RPMI7951 (cell line): Measurements from ENCODE around the gene THSD7B. TPM values are rescaled to one million over a fixed set of nuclear protein-coding genes. Genes with fewer than 3 reads are reported as not detected.
"Not testable (repeated sequence)": the region's sequence is repeated elsewhere in the genome, so short reads cannot be mapped to it uniquely, and the experiment has no call there.

Experiments used
- DNase-seq: peaks from one replicate; pipeline ENCODE4 v3.0.0-alpha.2; 2012; ENCODE audit warnings: low read depth
- total RNA-seq: library from RNA; depleted of rRNA; stranded (reverse); fragments of >200 nt; shearing (Covaris generic); gene quantifications from 2 replicates; pipeline ENCODE4 v1.2.3, GENCODE V29; 2014

THSD7B gene
- total RNA-seq, 1 experiment from 2014 or later, result 2.8 TPM

DNA sequence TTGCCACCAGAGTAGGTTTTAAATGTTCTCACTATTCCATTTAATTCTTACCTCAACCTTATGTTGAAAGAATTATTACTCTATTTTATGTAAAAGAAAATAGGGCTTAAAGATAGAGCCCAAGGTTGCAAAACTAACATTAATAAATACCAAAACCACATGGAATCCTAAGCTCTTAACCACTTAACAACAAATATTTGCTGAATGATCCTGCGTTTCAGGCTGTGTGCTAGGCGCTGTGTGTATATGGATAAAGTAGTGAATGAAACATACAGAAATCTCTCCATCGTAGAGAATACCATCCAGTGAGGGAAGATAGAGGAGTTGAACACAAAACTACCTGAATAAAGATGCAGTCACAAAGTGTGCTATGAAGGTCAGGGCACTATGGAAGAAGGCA is 485.1 kb downstream of the THSD7B start:
- no peak for DNase-seq

DNA sequence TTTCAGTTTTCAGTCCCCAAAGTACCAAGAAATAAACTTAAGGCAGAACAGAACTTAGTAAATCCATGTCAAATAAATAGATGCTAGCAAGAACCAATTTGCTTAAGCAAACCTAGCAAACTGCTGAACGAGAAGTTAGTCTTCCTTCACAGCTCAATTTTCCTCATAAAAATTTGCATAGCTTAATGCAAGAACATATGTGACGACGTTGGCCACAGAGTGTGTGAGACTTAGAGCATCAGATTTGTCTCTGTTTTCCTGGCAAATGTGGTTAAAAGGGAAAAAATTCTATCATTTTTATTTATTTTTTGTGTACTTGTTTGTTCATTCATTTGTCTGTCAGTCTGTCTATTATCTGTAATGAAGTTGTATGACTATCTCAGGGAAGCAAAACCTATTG is 485.7 kb downstream of the THSD7B start:
- no peak for DNase-seq

DNA sequence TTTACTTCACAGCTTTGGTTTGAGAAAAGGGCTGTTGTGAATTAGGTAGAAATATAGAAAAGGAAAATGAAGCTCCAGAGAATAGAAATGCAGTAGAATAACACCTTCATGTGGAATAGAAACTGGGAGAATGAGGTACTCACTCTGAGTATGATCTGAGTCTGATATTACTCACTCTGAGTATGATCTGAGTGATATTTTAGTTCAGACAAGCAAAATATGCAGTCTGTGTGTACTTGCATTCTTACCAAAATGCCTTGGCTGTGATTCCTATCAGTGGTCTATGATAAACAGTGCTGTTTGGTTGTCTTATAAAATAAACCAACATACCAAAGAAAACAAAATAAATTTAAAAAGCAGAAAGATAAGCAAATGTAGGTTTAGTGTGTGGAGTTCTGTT is 487.6 kb downstream of the THSD7B start:
- peak; percentile 11 for DNase-seq

DNA sequence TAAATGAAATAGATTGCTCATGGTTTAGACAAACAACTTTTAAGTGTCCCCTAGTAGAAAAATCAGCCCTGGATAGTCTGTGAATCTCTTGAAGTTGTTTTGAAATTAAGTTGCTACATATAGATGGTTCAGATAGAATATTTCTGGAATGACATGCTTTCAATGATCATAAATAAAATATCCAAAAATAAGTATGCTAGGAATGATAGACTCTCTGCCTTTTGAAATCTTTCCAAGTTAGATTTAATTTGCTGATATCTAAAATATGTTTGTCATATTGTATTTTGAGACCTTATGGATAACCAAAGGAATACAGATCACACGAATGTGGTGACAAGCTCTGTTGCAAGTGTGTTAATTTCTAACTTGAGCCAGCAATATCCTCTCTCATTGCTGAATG is 488.7 kb downstream of the THSD7B start:
- DNase-seq, result no peak

DNA sequence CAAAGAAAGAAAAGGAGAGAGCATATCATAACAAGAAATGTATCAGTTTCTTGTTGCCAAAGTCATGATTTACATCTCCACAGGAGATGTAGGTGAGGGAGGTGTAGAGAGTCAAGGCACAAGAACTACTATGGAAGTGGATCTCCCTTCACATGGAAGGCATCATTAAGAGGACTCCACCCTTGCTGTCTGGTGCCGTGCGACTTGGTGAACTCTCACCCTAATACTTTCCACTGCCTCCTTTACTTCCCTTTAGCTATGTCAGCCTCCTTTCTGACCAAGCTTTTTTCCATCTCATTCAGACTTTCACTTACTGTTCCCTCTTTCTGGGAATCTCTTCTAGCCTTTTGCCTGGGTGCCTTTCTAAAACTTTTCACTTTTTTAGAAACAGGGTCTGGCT is 490.0 kb downstream of the THSD7B start:
- DNase-seq, result no peak

DNA sequence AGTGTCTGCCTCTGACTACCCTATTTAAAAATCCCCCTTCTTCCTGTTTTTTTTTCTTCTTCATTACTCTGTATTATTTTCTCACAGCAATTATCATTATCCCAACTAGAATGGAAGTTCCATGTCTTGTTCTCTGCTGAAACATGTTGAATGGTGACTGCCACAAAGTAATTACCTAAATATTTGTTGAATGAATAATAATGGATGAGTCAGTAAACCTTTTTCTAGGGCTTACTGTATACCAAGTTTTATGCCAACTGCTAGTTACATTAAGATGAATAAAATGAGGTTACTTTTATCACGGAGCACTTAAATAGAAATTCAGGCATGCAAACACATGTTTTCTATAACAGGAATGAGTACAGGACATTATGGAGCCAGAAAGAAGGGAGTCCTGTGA is 490.6 kb downstream of the THSD7B start:
- peak; percentile 59 for DNase-seq

DNA sequence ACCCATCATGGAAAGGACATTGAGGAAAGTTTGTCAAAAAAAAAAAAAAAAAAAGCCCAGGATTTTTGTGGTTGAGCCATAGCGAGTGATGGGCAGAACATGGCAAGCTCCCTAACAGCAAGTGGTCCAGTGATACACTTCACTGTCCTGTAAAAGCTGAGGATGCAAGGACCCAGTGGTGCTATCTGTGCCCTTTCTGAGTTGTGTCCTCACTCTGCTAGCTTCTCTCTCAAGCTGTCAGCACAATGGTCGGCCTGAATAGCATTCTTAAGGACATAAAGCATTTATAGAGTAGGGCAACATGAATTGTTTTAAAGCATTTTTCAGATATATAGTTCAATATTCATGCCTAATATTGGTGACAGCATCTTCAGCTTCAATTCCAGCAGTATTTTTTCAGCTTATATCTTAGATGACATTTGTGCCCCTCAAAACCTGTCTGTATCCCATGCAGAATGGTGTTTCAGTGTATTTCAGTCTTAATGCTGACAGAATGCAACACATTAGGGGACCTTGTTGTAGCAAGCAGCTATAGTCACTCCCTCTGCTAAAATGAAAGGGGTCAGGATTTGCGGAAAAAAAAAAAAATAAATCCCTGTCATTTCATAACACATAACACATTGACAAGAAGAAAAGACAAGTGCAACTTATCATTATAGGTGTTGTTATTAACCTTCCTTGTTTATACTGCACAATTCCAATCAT is 496.7 kb downstream of the THSD7B start:
- no peak for DNase-seq

DNA sequence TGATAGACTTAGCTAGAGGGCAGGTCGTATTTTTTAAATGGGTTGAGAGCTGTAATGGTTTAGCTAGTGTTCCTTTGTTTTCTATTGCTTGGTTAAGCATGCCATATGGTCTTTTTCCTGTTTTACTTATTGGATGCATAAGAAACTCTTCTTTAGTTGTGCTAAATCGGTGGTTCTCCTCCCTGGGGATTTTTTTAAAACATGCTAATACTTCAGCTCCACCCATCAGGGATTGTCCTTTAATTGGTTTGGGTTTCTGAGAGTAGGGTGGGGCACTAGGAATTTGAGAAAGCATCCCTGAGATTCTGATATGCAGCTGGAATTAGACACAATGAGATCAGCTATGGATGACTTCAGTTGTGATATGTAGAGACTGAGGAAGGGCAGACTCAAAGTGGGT is 497.2 kb downstream of the THSD7B start:
- DNase-seq, result no peak

DNA sequence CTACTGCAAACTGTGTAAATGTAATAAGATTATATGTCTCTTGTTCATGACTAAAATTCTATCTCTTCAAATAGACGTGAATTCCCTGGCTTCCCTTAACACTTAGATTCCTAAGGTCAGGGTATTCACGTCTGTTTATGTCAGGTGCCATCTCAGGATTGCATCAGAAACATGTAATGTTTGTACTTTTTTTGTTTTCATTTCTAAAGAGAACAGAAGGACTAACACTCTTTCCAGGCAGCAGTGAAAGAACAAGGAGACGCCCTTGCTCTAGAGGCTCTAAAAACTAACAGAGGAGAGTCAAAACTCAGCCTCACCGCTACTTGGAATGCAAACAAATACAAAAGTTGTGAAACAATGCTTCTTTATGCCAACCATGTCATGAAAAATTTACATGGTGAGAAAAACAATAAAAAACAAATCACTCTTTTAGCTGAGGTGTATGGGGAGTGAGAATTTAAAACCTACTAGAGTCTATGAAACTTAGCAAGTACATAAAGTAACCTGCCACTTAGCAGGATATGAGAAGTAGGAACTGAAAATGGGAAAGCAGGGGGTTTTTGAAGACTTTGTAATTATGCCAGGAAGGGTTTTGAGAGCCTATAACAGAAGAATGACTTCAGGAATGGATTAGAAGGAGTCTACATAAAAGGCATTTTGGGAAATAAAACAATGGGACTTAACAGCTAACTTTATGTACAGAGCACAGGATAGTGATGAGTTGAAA is 522.7 kb downstream of the THSD7B start:
- no peak for DNase-seq

DNA sequence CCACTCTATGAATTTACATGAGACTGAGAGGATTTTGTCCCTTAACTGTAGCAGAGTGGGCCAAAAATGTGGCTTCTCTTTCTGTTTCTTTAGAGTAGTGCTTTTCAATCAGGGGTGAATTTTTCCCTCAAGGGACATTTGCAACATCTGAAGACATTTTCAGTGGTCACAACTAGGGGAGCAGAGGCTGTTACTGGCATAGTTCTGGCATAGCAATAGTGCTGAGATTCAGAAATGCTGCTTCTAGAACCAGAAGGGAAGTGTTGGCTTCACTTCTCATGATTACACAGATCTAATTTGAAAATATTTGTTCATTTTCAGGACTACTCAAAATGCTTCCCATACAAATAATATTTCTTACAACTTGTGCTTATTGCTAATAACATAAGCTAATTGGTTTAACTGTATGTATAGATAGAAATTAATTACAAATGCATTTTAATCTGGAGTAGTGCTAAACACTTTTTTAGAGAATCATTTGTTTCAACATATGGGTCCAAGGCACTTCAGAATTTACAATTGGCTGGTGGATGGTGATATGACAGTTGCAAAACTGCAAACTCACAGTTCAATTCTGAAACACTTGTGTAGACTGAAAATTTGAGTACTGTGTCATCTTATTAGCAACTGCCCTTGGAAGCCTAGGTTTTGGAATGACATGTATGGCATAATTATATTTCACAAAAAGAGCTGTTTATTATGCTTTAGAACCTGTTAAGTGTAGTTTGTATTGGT is 526.7 kb downstream of the THSD7B start:
- no peak for DNase-seq

DNA sequence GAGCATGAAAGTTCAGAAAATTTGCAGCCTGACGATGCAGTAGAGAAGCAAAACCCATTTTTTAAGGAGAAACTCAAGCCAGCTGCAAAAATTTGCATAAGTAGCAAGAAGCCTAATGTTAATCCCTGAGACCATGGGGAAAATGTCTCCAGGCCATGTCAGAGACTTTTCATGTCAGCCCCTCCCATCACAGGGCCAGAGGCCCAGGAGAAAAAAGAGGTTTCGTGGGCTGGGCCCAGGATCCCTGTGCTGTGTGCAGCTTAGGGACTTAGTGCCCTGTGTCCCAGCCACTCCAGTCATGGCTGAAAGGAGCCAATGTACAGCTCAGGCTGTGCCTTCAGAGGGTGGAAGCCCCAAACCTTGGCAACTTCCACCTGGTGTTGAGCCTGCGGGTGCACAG is 533.0 kb downstream of the THSD7B start:
- no peak for DNase-seq

DNA sequence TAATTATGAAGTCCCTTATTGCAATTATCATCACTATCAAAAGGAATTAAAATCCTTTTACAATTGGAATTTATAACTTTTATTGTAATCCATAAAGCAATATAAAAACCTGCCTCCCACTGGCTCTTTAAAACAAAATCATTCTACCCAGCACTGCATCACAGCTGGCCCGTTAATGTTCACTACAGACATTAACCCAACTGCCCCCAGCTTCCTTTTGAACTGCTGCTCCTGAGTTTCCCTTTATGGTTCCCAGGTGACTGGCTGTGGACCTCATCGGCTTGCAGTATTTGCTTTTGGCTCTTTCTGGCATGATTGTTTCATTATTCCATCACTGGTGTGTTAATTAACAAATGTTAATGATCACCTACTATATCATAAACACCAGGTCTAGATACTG is 535.6 kb downstream of the THSD7B start:
- no peak for DNase-seq

DNA sequence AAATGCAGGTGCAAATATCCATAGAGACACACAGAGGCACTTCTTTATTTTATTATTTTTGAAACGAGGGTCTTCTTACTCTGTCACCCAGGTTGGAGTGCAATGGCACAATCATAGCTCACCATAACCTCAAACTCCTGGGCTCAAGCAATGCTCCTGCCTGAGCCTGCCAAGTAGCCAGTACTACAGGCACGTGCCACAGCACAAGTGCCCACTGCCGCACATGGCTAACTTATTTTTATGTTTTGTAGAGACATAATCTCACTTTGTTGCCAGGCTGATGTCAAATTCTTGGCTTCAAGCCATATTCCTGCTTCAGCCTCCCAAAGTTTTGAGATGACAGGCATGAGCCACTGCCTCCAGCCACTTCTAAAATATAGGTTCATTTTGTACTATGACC is 537.6 kb downstream of the THSD7B start:
- DNase-seq, result no peak

DNA sequence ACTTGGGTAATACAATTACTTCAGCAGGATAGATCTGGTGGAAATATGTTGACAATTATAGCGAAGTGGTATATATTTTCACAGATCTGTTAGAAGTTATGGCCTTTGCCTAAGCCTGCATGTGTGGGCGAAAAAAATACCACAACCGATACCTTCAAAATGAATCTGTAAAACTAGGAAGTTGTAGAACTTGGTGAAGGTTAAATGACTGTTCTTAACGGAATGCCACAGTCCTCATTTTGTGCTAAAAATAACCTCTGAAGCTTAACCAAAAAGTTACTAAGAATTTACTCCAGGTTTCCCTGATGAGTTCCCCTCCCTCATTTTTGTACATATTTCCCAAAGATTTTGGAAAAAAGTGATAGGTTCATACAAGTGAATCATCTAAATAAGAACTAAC is 550.7 kb downstream of the THSD7B start:
- DNase-seq, result peak; percentile 53

DNA sequence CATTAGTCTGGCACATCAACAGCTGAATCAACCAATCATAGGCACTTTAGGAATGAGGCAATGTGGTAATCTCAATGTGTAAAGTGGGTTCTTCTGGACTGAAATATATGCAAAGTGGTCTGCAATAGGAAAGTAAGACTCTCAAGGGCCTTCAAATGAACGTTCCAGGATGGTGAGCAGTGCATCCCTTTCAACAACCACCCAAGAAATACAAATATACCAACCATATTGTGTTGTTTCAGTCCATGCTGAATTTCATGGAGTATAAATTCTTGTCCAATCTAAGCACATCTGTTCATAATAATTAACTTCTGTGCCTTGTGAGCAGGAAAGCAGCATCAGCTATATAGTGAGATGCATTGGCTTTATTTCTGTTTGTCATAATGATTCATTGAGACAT is 556.2 kb downstream of the THSD7B start:
- DNase-seq, result no peak

DNA sequence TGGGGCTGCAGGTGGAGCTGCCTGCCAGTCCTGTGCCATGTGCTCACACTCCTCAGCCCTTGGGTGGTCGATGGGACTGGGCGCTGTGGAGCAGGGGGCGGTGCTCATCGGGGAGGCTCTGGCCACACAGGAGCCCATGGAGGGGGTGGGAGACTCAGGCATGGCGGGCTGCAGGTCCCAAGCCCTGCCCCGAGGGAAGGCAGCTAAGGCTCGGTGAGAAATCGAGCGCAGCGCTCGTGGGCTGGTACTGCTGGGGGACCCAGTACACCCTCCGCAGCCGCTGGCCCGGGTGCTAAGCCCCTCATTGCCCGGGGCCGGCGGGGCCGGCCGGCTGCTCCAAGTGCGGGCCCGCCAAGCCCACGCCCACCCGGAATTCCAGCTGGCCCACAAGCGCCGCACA is 566.2 kb downstream of the THSD7B start:
- DNase-seq, result not testable (repeated sequence)

DNA sequence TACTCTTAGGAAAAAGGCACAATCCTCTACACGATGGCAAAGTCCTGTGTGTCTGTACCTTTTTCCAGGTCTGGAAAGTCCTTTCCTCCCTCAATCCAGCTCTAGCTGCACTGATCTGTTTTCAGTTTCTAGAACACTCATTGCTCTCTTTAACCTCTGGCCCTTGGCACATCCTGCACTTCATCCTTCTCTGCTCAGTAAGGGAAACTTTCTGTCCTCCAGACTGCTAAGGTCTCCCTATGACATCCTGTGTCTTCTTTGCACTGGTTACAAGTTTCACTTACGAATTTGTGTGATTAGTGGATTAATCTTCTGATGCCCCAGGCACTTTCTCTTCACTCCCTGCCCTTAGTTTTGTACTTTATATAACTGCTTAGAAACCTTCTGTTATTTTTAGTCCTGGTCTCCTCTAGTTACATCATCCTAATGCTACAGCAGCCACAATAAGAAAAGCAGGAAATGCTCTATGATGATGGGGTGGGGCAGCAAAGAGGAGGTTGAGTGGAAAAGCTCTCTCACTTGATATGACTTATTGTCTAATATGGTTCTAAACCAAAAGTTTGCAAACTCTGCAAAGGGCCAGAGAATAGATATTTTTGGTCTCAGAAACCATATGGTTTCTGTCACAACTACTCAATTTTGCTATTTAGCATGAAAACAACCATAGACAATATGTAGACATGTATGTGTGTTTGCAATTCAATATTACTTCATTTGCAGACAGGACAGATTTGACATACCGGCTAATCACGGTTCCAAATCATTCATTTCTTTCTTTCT is 568.2 kb downstream of the THSD7B start:
- DNase-seq, result peak; percentile 84

DNA sequence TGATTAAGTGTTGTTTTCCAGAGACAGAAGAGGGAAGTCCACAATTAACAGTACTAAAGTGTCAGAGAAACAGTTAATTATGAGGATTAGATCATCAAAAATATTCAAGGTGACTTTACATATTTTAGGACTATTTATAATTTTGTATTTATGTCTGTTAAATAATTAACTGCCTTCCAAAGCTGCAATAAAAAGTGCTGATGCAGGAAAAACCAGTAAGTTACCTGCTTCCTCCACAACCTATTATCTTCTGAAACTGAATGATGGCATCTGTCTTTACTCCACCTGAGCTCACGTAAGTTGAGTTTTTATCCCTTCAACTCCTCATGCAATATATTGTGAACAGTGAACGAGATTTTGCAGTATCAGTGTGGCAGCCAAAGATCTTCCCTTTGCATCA is 570.7 kb downstream of the THSD7B start:
- no peak for DNase-seq

DNA sequence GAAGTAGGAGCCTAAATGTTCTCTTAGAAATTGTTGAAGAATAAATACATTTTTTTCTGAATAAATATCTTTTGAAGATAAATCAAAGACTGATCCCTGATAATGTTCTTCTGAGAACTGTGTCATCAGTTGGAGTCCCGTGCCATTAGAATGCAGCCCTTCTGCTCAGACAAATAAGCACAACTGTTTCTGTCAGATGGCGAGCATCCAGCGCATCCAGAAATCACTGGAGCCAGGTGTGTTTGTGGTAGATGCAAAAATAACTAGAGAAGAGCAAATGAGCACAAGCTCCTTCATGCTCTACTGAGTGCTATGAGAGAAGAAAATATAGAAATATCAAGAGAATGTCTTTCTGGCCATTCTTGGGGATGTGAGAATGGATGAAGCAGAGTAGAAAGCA is 573.7 kb downstream of the THSD7B start:
- no peak for DNase-seq

DNA sequence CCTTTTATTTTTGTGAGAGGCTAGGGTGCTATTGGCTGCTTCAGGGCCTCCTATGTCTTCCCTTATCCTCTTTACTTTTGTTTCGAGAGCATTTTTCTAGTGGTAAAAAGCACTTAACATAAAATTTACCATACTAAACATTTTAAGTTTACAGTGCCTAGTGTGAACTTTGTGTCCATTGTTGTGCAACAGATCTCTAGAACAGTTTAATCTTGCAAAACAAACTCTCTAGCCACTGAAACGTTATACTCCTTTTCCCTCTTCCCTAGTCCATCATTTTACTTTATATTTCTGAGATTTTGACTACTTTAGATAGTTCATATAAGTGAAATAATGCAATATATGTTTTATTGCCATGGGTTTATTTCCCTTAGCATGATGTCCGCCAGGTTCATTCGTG is 580.6 kb downstream of the THSD7B start:
- DNase-seq, result no peak

DNA sequence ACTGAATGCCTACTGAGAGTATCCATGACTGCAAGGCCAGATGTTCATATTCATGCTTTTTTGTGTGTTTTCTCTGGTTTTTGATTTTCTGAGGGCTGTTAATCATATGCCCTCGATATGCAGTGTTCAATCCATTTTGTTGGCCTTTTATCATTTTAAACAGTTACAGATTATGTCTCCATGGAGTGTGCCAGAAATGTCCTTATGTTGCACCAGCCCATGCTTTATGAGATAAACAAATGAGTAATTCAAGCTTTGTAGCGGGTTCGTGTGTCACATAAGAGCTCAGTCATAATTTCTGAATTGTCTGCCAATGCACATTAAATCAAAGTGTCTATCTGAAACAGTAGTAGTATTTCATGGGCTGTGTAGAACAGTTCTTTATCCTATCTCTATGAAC is 583.0 kb downstream of the THSD7B start:
- peak; percentile 29 for DNase-seq

DNA sequence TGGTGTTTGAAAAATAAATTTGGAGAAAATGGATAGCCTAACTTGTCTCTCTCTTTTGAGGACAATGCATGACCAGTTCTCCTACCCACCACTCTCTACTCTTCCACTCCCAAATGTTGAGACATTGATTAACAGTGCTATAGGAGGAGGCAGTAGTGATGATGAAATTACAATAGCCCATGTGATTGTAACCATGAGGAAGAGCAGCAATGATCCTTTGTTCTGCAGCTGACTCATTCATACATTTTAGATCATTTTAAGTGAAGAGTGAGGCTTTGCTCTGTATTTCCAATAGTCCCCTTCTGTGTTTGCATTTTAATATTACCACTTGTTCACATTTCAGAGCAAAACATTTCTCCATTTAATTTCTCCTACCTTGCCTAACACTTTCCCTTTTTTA is 592.3 kb downstream of the THSD7B start:
- peak; percentile 9 for DNase-seq
